Keratinocyte (primary cell): ENCODE measurements around the gene REEP6. TPM values are rescaled to one million over a fixed set of nuclear protein-coding genes. Genes with fewer than 3 reads are reported as not detected.
"Not testable (repeated sequence)": the region's sequence is repeated elsewhere in the genome, so short reads cannot be mapped to it uniquely, and the experiment has no call there.

Experiments used
- DNase-seq: peaks from one replicate; pipeline ENCODE4 v3.0.0-alpha.2; 2011; ENCODE audit warnings: low read depth, missing footprints, low spot score
- FAIRE-seq: peaks from 2 replicates; lab custom pipeline; 2011; peaks lifted over from hg19 to GRCh38; lab: Jason Lieb, UNC
- H2AFZ ChIP-seq: 2 replicates; pipeline ENCODE4 v1.6.0; 2012; ENCODE audit warnings: low read length, control low read depth, inconsistent platforms; ENCODE audit not compliant: control insufficient read depth
- H3K27ac ChIP-seq: 2 replicates; pipeline ENCODE4 v1.5.1; 2011; ENCODE audit warnings: low read length; ENCODE audit not compliant: control insufficient read depth, insufficient read depth
- H3K27me3 ChIP-seq: 3 replicates; pipeline ENCODE4 v1.6.0; 2011; ENCODE audit warnings: low read length; ENCODE audit not compliant: control insufficient read depth, insufficient read depth; ENCODE audit errors: extremely low read depth
- H3K36me3 ChIP-seq, 2 experiments: 2 replicates in 1 of 2; 3 replicates in 1 of 2; pipeline ENCODE4 v1.5.1; 2011; ENCODE audit warnings: low read length in 2 of 2, mild to moderate bottlenecking in 1 of 2; ENCODE audit not compliant: control insufficient read depth in 2 of 2, insufficient read depth in 2 of 2; ENCODE audit errors: extremely low read depth in 1 of 2
- H3K4me1 ChIP-seq: 3 replicates; pipeline ENCODE4 v1.5.1; 2011; ENCODE audit warnings: low read length; ENCODE audit not compliant: control insufficient read depth, insufficient read depth; ENCODE audit errors: extremely low read depth
- H3K4me2 ChIP-seq: 3 replicates; pipeline ENCODE4 v1.6.0; 2011; ENCODE audit warnings: low read depth, low read length; ENCODE audit not compliant: control insufficient read depth, insufficient read depth; ENCODE audit errors: extremely low read depth
- H3K4me3 ChIP-seq, 3 experiments: fragments of 200-600 bp in 1 of 3; sonication (generic) in 1 of 3; 2 replicates in 2 of 3; 3 replicates in 1 of 3; pipeline ENCODE4 v1.5.1; 2011 to 2016; ENCODE audit warnings: low read length in 3 of 3, mild to moderate bottlenecking in 3 of 3, control low read depth in 2 of 3, inconsistent platforms in 1 of 3, low read depth in 1 of 3, mixed read lengths in 1 of 3, mixed run types in 1 of 3, moderate library complexity in 1 of 3; ENCODE audit not compliant: control insufficient read depth in 2 of 3, insufficient read depth in 2 of 3; ENCODE audit errors: extremely low read depth in 1 of 3
- H3K79me2 ChIP-seq: 2 replicates; pipeline ENCODE4 v1.6.0; 2012; ENCODE audit warnings: low read length; ENCODE audit not compliant: control insufficient read depth, insufficient read depth
- H3K9ac ChIP-seq: 3 replicates; pipeline ENCODE4 v1.6.0; 2011; ENCODE audit warnings: low read length; ENCODE audit not compliant: control insufficient read depth, insufficient read depth; ENCODE audit errors: extremely low read depth
- H3K9me1 ChIP-seq: 3 replicates; pipeline ENCODE4 v1.6.0; 2011; ENCODE audit warnings: low read length; ENCODE audit not compliant: control insufficient read depth, insufficient read depth; ENCODE audit errors: extremely low read depth
- H3K9me3 ChIP-seq: 2 replicates; pipeline ENCODE4 v1.5.1; 2012; ENCODE audit warnings: low read depth, low read length; ENCODE audit not compliant: control insufficient read depth
- H4K20me1 ChIP-seq: 3 replicates; pipeline ENCODE4 v1.6.0; 2011; ENCODE audit warnings: low read length; ENCODE audit not compliant: control insufficient read depth, insufficient read depth; ENCODE audit errors: extremely low read depth
- CTCF ChIP-seq, 3 experiments: IDR thresholded peaks in 1 of 3; conservative IDR thresholded peaks in 1 of 3; optimal IDR thresholded peaks in 1 of 3; 2 replicates in 2 of 3; 3 replicates in 1 of 3; pipeline versions ENCODE3 to v1.5.1; 2011; ENCODE audit warnings: low read length in 3 of 3, mild to moderate bottlenecking in 3 of 3, moderate library complexity in 2 of 3, control low read depth in 1 of 3, inconsistent platforms in 1 of 3; ENCODE audit not compliant: insufficient read depth in 2 of 3; ENCODE audit errors: extremely low read depth in 1 of 3
- EZH2 ChIP-seq: IDR thresholded peaks from one replicate; pipeline ENCODE4 v1.6.1; 2012; ENCODE audit warnings: inconsistent platforms, mild to moderate bottlenecking, low read length, moderate library complexity
- dilution Hi-C: fragments of 300-500 bp; cut with MboI; formaldehyde crosslinking; loops from one replicate; pipeline ENCODE4 v1.7.0; 2020; ENCODE audit warnings: low sequenced_read_pairs; ENCODE audit not compliant: extremely low pct_ligation_motif_present
- polyA plus RNA-seq, 5 experiments: library from polyadenylated mRNA; depleted of rRNA in 3 of 5; stranded (reverse) in 3 of 5; stranded (forward) in 1 of 5; unstranded in 1 of 5; fragments of >200 nt; gene quantifications; 1 replicate in 1 of 5; 2 replicates in 3 of 5; 3 replicates in 1 of 5; pipeline versions ENCODE4 v1.2.1 to v1.2.3, GENCODE V29; 2011 to 2012; ENCODE audit warnings: missing spikeins in 2 of 5, low read depth in 1 of 5, low replicate concordance in 1 of 5

REEP6 gene
- polyA plus RNA-seq, 1 donor (not counting 4 experiments of a cell fraction or from before 2014, with no cell fraction given), result 1.2 TPM

- no peak overlapping the region for H3K4me3 ChIP-seq
- dilution Hi-C loops, result no loop called here
- H3K4me2 ChIP-seq, result no peak overlapping the region
- H3K36me3 ChIP-seq, result no peaks in the 10 kb centered on the region
- DNase-seq (no peak), FAIRE-seq (no peak)
- H3K9me3 ChIP-seq, result no peaks in the 10 kb centered on the region
- H3K27me3 ChIP-seq, result peaks cover 2% of the 10 kb centered on the region
- TF ChIP-seq EZH2, result no peak
- no peak for TF ChIP-seq CTCF (optimal IDR thresholded peaks at IDR 0.05 in 1 of 3, IDR thresholded peaks at IDR 0.05 in 1 of 3, conservative IDR thresholded peaks at IDR 0.05 in 1 of 3; ENCODE audit: extremely low read depth in 1 of 3, insufficient read depth in 2 of 3, low read length in 3 of 3)
- H3K9me1 ChIP-seq, result no peaks in the 10 kb centered on the region
- H3K4me1 ChIP-seq, result peaks cover 5% of the 10 kb centered on the region
- no peak overlapping the region for H3K27ac ChIP-seq
- no peak overlapping the region for H2AFZ ChIP-seq
- no peaks in the 10 kb centered on the region for H4K20me1 ChIP-seq
- no peak overlapping the region for H3K9ac ChIP-seq
- H3K79me2 ChIP-seq, result no peaks in the 10 kb centered on the region
Observed at GRCh38 chr19:1497578-1498235, 6.7 kb downstream of the REEP6 start.

- H3K27ac ChIP-seq, H3K4me3 ChIP-seq, dilution Hi-C loops, H3K4me1 ChIP-seq, H2AFZ ChIP-seq, H3K9me1 ChIP-seq, H4K20me1 ChIP-seq, H3K36me3 ChIP-seq, DNase-seq, FAIRE-seq, H3K4me2 ChIP-seq, H3K79me2 ChIP-seq, H3K9me3 ChIP-seq, H3K9ac ChIP-seq: not testable (repeated sequence)
- peaks cover 17% of the 10 kb centered on the region for H3K27me3 ChIP-seq
Observed at GRCh38 chr19:1499231-1499630, 8.2 kb downstream of the REEP6 start.

GRCh38 chr19:1501200-1501595, 10.2 kb downstream of the REEP6 start:
- DNase-seq (no peak), FAIRE-seq (no peak)
- dilution Hi-C loops, result no loop called here
- H3K36me3 ChIP-seq, result peaks cover 0 to 2% of the 10 kb centered on the region in 2 experiments
- no peaks in the 10 kb centered on the region for H3K79me2 ChIP-seq
- TF ChIP-seq EZH2, result no peak
- no peak for TF ChIP-seq CTCF (optimal IDR thresholded peaks at IDR 0.05 in 1 of 3, IDR thresholded peaks at IDR 0.05 in 1 of 3, conservative IDR thresholded peaks at IDR 0.05 in 1 of 3; ENCODE audit: extremely low read depth in 1 of 3, insufficient read depth in 2 of 3, low read length in 3 of 3)
- peaks cover 8% of the 10 kb centered on the region for H3K4me1 ChIP-seq
- no peak overlapping the region for H2AFZ ChIP-seq
- H3K4me3 ChIP-seq, result no peak overlapping the region
- H3K9me3 ChIP-seq, result no peaks in the 10 kb centered on the region
- H3K4me2 ChIP-seq, result no peak overlapping the region
- no peaks in the 10 kb centered on the region for H4K20me1 ChIP-seq
- H3K9ac ChIP-seq, result no peak overlapping the region
- peaks cover 19% of the 10 kb centered on the region for H3K27me3 ChIP-seq
- H3K9me1 ChIP-seq, result no peaks in the 10 kb centered on the region
- no peak overlapping the region for H3K27ac ChIP-seq
